A673 (cell line): ENCODE data around the gene ZNF683. TPM values are rescaled to one million over a fixed set of nuclear protein-coding genes. Genes with fewer than 3 reads are reported as not detected.

Source experiments
- BruUV-seq: library from RNA; stranded (reverse); fragments of 400-500 nt; replicated peaks from 2 replicates; lab custom pipeline; 2021; lab: Mats Ljungman, UMichigan
- CTCF ChIA-PET: fragments of 300-600 bp; sonication (Branson Sonifier 250); formaldehyde crosslinking; loops from one replicate; lab custom pipeline; 2022; ENCODE audit warnings: antibody characterized with exemption; lab: Charles Lee
- POLR2A ChIA-PET: fragments of 300-600 bp; sonication (Branson Sonifier 250); formaldehyde crosslinking; loops from one replicate; lab custom pipeline; 2022; ENCODE audit warnings: antibody characterized with exemption; ENCODE audit not compliant: low non-redundant PET; lab: Charles Lee
- DNase-seq: peaks from one replicate; pipeline ENCODE4 v3.0.0-alpha.2; 2015; ENCODE audit warnings: low spot score
- H3K27ac ChIP-seq: fragments of 200-600 bp; sonication (generic); 2 replicates; pipeline ENCODE4 v1.5.1; 2016; ENCODE audit warnings: mixed run types, low read depth, mild to moderate bottlenecking, mixed read lengths, antibody characterized with exemption, low read length; ENCODE audit not compliant: poor library complexity, severe bottlenecking
- H3K27me3 ChIP-seq: fragments of 200-600 bp; sonication (generic); replicated peaks from 2 replicates; pipeline ENCODE4 v1.6.1; 2017; ENCODE audit warnings: mixed run types, low read depth, mild to moderate bottlenecking, mixed read lengths, antibody characterized with exemption, low read length; ENCODE audit not compliant: insufficient read depth, poor library complexity
- H3K36me3 ChIP-seq: fragments of 200-600 bp; sonication (generic); 2 replicates; pipeline ENCODE4 v1.6.1; 2016; ENCODE audit warnings: mixed run types, mild to moderate bottlenecking, mixed read lengths, antibody characterized with exemption, low read length; ENCODE audit not compliant: insufficient read depth, poor library complexity, severe bottlenecking
- H3K4me1 ChIP-seq: fragments of 200-600 bp; sonication (generic); 2 replicates; pipeline ENCODE4 v1.6.1; 2017; ENCODE audit warnings: mixed run types, mild to moderate bottlenecking, mixed read lengths, antibody characterized with exemption, low read length; ENCODE audit not compliant: insufficient read depth, poor library complexity, severe bottlenecking
- H3K4me3 ChIP-seq: fragments of 200-600 bp; sonication (generic); 2 replicates; pipeline ENCODE4 v1.5.1; 2016; ENCODE audit warnings: low read depth, mixed run types, mild to moderate bottlenecking, mixed read lengths, low read length; ENCODE audit not compliant: poor library complexity, severe bottlenecking
- H3K9me3 ChIP-seq: fragments of 200-600 bp; sonication (generic); 2 replicates; pipeline ENCODE4 v1.6.1; 2016; ENCODE audit warnings: mixed run types, low read depth, mild to moderate bottlenecking, mixed read lengths, antibody characterized with exemption, low read length; ENCODE audit not compliant: poor library complexity, severe bottlenecking
- CTCF ChIP-seq: fragments of 300-800, 200-600 bp; sonication (generic); conservative IDR thresholded peaks from 2 replicates; pipeline ENCODE4 v1.5.1; 2017; ENCODE audit warnings: low read depth, mild to moderate bottlenecking, antibody characterized with exemption, low read length, moderate library complexity, mixed read lengths
- EZH2 ChIP-seq: fragments of 200-600 bp; sonication (generic); IDR thresholded peaks from 2 replicates; pipeline ENCODE4 v1.6.1; 2017; ENCODE audit warnings: borderline replicate concordance, low read depth, mild to moderate bottlenecking, mixed read lengths, antibody characterized with exemption, low read length; ENCODE audit not compliant: poor library complexity, severe bottlenecking
- intact Hi-C: fragments of 100-400 bp; cut with micrococcal nuclease; formaldehyde crosslinking; loops from one replicate; pipeline ENCODE4 v1.10.0; 2022; ENCODE audit not compliant: unreplicated experiment
- total RNA-seq: library from RNA; stranded (reverse); gene quantifications from 2 replicates; pipeline ENCODE4 v1.2.3, GENCODE V29; 2021

Gene ZNF683
- total RNA-seq, 1 experiment from 2014 or later, result not detected

- H3K27ac ChIP-seq, result no peak overlapping the region
- BruUV-seq, result no TSS peak
- H3K4me1 ChIP-seq, result no peaks in the 10 kb centered on the region
- no peak for DNase-seq
- ChIA-PET CTCF (interaction anchor here (0.5 to 1.3 kb wide), 3 partner anchors 52 to 232 kb away, joined by 3 to 5 read pairs (median 4); no protein-coding TSS in a partner anchor), POLR2A (no interaction called here)
- no peak overlapping the region for H3K4me3 ChIP-seq
- no peaks in the 10 kb centered on the region for H3K36me3 ChIP-seq
- TF ChIP-seq CTCF, result no peak
- TF ChIP-seq EZH2, result no peak
- peaks cover 29% of the 10 kb centered on the region for H3K27me3 ChIP-seq
- no peaks in the 10 kb centered on the region for H3K9me3 ChIP-seq
- intact Hi-C loops, result no loop called here
Measured at GRCh38 chr1:26362331-26362730, 10.2 kb downstream of the ZNF683 start.

- ChIA-PET POLR2A (no interaction called here), CTCF (interaction anchor here (1.3 kb wide), 1 partner anchor 55 kb away, joined by 4 read pairs; no protein-coding TSS in a partner anchor)
Measured at GRCh38 chr1:26361605-26362122, 10.9 kb downstream of the ZNF683 start.

GRCh38 chr1:26360807-26361604 is 11.5 kb downstream of the ZNF683 start:
- DNase-seq, result no peak
- POLR2A ChIA-PET, result no interaction called here
- Histone ChIP-seq H3K4me3 (peak overlapping the region; percentile 39), H3K36me3 (no peaks in the 10 kb centered on the region), H3K27me3 (peaks cover 29% of the 10 kb centered on the region), H3K4me1 (no peaks in the 10 kb centered on the region), H3K27ac (no peak overlapping the region), H3K9me3 (no peaks in the 10 kb centered on the region)
- CTCF ChIA-PET, result interaction anchor here (1.3 kb wide), 1 partner anchor 56 kb away, joined by 4 read pairs; no protein-coding TSS in a partner anchor
- intact Hi-C loops, result no loop called here
- no TSS peak for BruUV-seq
- TF ChIP-seq CTCF (no peak), EZH2 (no peak)

More at GRCh38 chr1:26361605-26362122, 10.9 kb downstream of the ZNF683 start:
- DNase-seq, result no peak
- Histone ChIP-seq H3K4me1 (no peaks in the 10 kb centered on the region), H3K27me3 (peaks cover 29% of the 10 kb centered on the region), H3K36me3 (no peaks in the 10 kb centered on the region), H3K27ac (no peak overlapping the region), H3K4me3 (no peak overlapping the region), H3K9me3 (no peaks in the 10 kb centered on the region)
- TF ChIP-seq CTCF, result no peak
- BruUV-seq, result no TSS peak
- intact Hi-C loops, result no loop called here
